NCI-H2227 (cell line): ENCODE measurements around the gene TMC4.

ENCODE experiments used
- DNase-seq: peaks from one replicate; lab custom pipeline; 2025; ENCODE audit not compliant: unreplicated experiment; lab: John Stamatoyannopoulos, UW

The TMC4 gene

GRCh38 chr19:54133957-54134590 lies 38.9 kb downstream of the TMC4 start:
- no peak for DNase-seq

- DNase-seq: peak; percentile 86
These were observed 39.5 kb downstream of the TMC4 start for GRCh38 chr19:54133312-54133956.

- no peak for DNase-seq
These were observed 43.4 kb downstream of the TMC4 start for GRCh38 chr19:54129617-54129996.

- DNase-seq: no peak
These were observed 44.0 kb downstream of the TMC4 start for GRCh38 chr19:54128796-54129616.

GRCh38 chr19:54128441-54128725 lies 44.6 kb downstream of the TMC4 start:
- DNase-seq: no peak

- DNase-seq: no peak
These were observed 45.1 kb downstream of the TMC4 start for GRCh38 chr19:54127688-54128440.

GRCh38 chr19:54125713-54126112 lies 47.2 kb downstream of the TMC4 start:
- DNase-seq: no peak

GRCh38 chr19:54124393-54124792 lies 48.6 kb downstream of the TMC4 start:
- DNase-seq: no peak

GRCh38 chr19:54123682-54124081 lies 49.3 kb downstream of the TMC4 start:
- DNase-seq: no peak

- DNase-seq: no peak
These were observed 51.7 kb downstream of the TMC4 start for GRCh38 chr19:54121259-54121658.

GRCh38 chr19:54115109-54116063 lies 57.6 kb downstream of the TMC4 start, which contains the start of the genes PRPF31 and TFPT:
TSS of gene PRPF31 (plus strand) at chr19:54115754. CDS start at chr19:54118279, 2,525 bp downstream.
TSS of gene TFPT (minus strand) at chr19:54115657. CDS start at chr19:54115269, 388 bp downstream.
- peak; percentile 100 for DNase-seq

- DNase-seq: peak; percentile 79
These were observed 58.4 kb downstream of the TMC4 start for GRCh38 chr19:54114340-54115108.
